T-helper 2 cell (primary cell): Measurements from ENCODE around the gene USP37.

ENCODE experiments used
- DNase-seq, 5 experiments: peaks; one replicate each; pipeline versions ENCODE4 v3.0.0 to v3.0.0-alpha.2; 2012 to 2022

The USP37 gene

DNA sequence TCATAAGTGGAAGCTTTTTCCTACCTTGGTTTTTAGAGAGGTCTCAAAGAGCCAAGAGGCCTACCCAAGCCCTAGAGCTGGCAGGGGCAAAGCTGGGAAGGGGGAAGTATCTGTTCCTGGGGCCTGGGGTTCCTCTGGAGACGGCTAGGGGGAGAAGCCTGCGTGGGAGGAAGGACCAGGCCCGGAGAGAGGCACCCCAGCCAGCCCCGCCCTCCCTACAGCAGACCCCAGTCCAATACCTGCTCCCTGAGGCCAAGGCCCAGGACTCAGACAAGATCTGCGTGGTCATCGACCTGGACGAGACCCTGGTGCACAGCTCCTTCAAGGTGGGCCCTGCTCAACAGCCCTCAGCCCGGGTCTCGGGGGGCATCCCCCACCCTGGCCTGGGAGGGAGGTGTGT is 166.3 kb downstream of the USP37 start:
- no peak for DNase-seq

DNA sequence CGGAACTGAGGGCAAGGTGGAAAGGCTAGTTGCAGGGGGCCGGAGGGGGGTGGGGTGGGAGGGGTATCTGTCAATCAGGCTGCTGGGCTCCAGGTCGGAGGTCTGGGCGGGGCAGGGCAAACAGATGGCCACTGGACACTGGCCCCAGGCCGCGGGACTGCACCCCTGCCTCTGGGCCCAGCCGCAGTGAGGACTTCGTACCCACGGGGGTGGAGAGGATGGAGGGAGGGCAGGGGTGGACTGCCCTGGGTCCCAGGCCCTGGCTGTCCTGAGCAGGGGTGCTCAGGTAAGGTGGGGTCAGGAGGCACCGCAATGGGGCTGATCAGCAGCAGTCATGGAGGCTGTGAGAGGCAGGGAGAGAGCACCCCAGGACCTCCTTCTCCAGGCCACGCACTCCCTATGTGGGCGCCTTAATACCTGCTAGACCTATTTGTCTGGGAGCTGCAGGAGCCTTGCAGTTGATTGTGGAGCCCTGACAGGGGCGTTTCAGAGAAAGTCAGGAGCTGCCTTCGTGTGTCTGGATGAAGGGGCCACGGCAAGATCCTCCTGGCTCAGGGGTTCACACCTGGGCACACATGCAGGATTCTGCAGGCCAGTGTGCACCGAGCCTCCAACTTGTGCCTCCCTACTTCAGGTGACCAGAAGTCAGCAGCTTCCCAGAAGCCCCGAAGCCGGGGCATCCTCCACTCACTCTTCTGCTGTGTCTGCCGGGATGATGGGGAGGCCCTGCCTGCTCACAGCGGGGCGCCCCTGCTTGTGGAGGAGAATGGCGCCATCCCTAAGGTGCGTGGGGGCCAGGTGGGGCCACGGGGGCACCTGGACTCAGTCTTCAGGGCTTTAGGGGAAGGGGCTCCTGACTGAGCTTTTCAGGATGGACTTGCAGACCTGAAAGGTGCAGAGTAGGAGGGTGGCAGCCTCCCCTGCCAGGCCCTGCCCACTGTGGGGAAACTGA is 166.9 kb downstream of the USP37 start:
- no peak for DNase-seq
